DND-41 (cell line): ENCODE measurements around the gene AHCYL2.

ENCODE experiments used
- ATAC-seq: fragments of 200-7000 bp; cut with Tn5 transposase; 3 replicates; pipeline ENCODE4 v1.9.1; 2021; ENCODE audit warnings: low read depth; ENCODE audit not compliant: insufficient read depth
- DNase-seq: peaks from one replicate; pipeline ENCODE4 v3.0.0-alpha.2; 2020
- H2AFZ ChIP-seq: 2 replicates; pipeline ENCODE4 v1.6.0; 2012; ENCODE audit warnings: low read depth, low read length
- H3K27ac ChIP-seq: 2 replicates; pipeline ENCODE4 v1.5.1; 2012; ENCODE audit warnings: low read length, inconsistent platforms
- H3K27me3 ChIP-seq: fragments of 200-600 bp; sonication (generic); 2 replicates; pipeline ENCODE4 v1.6.0; 2012; ENCODE audit warnings: low read length, mild to moderate bottlenecking, inconsistent platforms; ENCODE audit not compliant: insufficient read depth, poor library complexity
- H3K36me3 ChIP-seq: 2 replicates; pipeline ENCODE4 v1.5.1; 2012; ENCODE audit warnings: low read length, inconsistent platforms; ENCODE audit not compliant: insufficient read depth
- H3K4me1 ChIP-seq: 2 replicates; pipeline ENCODE4 v1.5.1; 2012; ENCODE audit warnings: mild to moderate bottlenecking, low read length; ENCODE audit not compliant: insufficient read depth
- H3K4me2 ChIP-seq: 2 replicates; pipeline ENCODE4 v1.6.0; 2012; ENCODE audit warnings: mild to moderate bottlenecking, moderate library complexity, low read length, inconsistent platforms; ENCODE audit not compliant: insufficient read depth
- H3K4me3 ChIP-seq, 2 experiments: fragments of 200-600 bp in 1 of 2; shearing (Covaris generic) in 1 of 2; 2 replicates each; pipeline ENCODE4 v1.5.1; 2012 to 2016; ENCODE audit warnings: inconsistent platforms in 2 of 2, low read length in 2 of 2, mild to moderate bottlenecking in 2 of 2, low read depth in 1 of 2, moderate library complexity in 1 of 2
- H3K79me2 ChIP-seq: 2 replicates; pipeline ENCODE4 v1.6.0; 2012; ENCODE audit warnings: low read length, inconsistent platforms; ENCODE audit not compliant: insufficient read depth
- H3K9ac ChIP-seq: 2 replicates; pipeline ENCODE4 v1.6.0; 2012; ENCODE audit warnings: low read depth, mild to moderate bottlenecking, inconsistent platforms, low read length, moderate library complexity
- H3K9me3 ChIP-seq: 2 replicates; pipeline ENCODE4 v1.5.1; 2012; ENCODE audit warnings: low read length, moderate library complexity, mild to moderate bottlenecking, inconsistent platforms; ENCODE audit not compliant: insufficient read depth, severe bottlenecking
- H4K20me1 ChIP-seq: 2 replicates; pipeline ENCODE4 v1.6.0; 2012; ENCODE audit warnings: low read length; ENCODE audit not compliant: insufficient read depth
- EZH2 ChIP-seq: IDR thresholded peaks from 3 replicates; pipeline ENCODE4 v1.6.1; 2012; ENCODE audit warnings: borderline replicate concordance, low read depth, mild to moderate bottlenecking, moderate library complexity, low read length, inconsistent platforms; ENCODE audit not compliant: severe bottlenecking
- TF ChIP-seq, protein P1 (sequence below): IDR thresholded peaks from 2 replicates; pipeline ENCODE4 v1.5.1; 2012; ENCODE audit warnings: borderline replicate concordance, low read length, moderate library complexity, mild to moderate bottlenecking; ENCODE audit not compliant: poor library complexity, severe bottlenecking; ENCODE audit errors: extremely low read depth

Gene AHCYL2

DNA sequence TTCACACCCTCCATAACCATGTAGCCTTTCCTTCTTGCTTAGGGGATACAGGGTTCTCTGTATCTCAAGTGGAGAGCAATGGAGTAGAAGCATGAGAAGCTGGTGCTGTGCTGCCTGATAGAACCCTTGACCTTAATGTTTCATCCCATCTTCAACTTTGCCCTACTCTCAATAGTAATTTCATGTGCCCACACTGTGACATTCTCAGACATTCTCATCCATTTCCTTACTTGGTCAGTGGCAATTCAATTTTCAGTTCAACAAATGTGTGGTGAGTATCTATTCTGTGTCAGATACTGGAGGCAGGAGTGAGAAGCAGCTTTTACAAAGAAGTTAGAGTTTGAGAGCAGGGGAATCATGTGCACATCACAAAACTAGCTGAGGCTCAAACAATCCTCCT lies 225.5 kb downstream of the AHCYL2 start:
- Histone ChIP-seq H4K20me1 (no peaks in the 10 kb centered on the region), H3K4me3 (no peak overlapping the region), H3K4me2 (no peak overlapping the region), H2AFZ (no peak overlapping the region), H3K27ac (no peak overlapping the region), H3K9ac (no peak overlapping the region), H3K27me3 (no peaks in the 10 kb centered on the region), H3K79me2 (no peaks in the 10 kb centered on the region), H3K36me3 (peaks cover 24% of the 10 kb centered on the region), H3K4me1 (no peaks in the 10 kb centered on the region), H3K9me3 (no peaks in the 10 kb centered on the region)
- TF ChIP-seq, protein P1, sequence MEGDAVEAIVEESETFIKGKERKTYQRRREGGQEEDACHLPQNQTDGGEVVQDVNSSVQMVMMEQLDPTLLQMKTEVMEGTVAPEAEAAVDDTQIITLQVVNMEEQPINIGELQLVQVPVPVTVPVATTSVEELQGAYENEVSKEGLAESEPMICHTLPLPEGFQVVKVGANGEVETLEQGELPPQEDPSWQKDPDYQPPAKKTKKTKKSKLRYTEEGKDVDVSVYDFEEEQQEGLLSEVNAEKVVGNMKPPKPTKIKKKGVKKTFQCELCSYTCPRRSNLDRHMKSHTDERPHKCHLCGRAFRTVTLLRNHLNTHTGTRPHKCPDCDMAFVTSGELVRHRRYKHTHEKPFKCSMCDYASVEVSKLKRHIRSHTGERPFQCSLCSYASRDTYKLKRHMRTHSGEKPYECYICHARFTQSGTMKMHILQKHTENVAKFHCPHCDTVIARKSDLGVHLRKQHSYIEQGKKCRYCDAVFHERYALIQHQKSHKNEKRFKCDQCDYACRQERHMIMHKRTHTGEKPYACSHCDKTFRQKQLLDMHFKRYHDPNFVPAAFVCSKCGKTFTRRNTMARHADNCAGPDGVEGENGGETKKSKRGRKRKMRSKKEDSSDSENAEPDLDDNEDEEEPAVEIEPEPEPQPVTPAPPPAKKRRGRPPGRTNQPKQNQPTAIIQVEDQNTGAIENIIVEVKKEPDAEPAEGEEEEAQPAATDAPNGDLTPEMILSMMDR: no peak
- no peak for TF ChIP-seq EZH2
- no peak for DNase-seq
- no peak for ATAC-seq

- peaks cover 29% of the 10 kb centered on the region for H3K36me3 ChIP-seq
- H3K27ac ChIP-seq: no peak overlapping the region
These were observed 227.9 kb downstream of the AHCYL2 start for GRCh38 chr7:129452589-129453231.

GRCh38 chr7:129453510-129454248 lies 228.8 kb downstream of the AHCYL2 start:
- Histone ChIP-seq H3K27ac (no peak overlapping the region), H4K20me1 (no peaks in the 10 kb centered on the region), H3K79me2 (no peaks in the 10 kb centered on the region), H2AFZ (no peak overlapping the region), H3K9me3 (no peaks in the 10 kb centered on the region), H3K9ac (no peak overlapping the region), H3K36me3 (peaks cover 39% of the 10 kb centered on the region), H3K4me1 (no peaks in the 10 kb centered on the region), H3K27me3 (no peaks in the 10 kb centered on the region), H3K4me3 (no peak overlapping the region), H3K4me2 (no peak overlapping the region)
- TF ChIP-seq, protein P1: no peak
- no peak for TF ChIP-seq EZH2
- ATAC-seq (no peak), DNase-seq (no peak)

More at GRCh38 chr7:129452589-129453231, 227.9 kb downstream of the AHCYL2 start:
- H3K9ac ChIP-seq: no peak overlapping the region
- H3K9me3 ChIP-seq: no peaks in the 10 kb centered on the region
- no peak overlapping the region for H3K4me2 ChIP-seq
- no peak for DNase-seq
- no peak for ATAC-seq
- H4K20me1 ChIP-seq: no peaks in the 10 kb centered on the region
- no peaks in the 10 kb centered on the region for H3K79me2 ChIP-seq
- TF ChIP-seq, protein P1: no peak
- TF ChIP-seq EZH2: no peak
- no peaks in the 10 kb centered on the region for H3K27me3 ChIP-seq
- no peak overlapping the region for H2AFZ ChIP-seq
- no peaks in the 10 kb centered on the region for H3K4me1 ChIP-seq
- H3K4me3 ChIP-seq: no peak overlapping the region
